AG04449 (cell line): ENCODE measurements around the gene NOVA1.

Experiments used
- CTCF ChIA-PET: fragments of 350-600 bp; formaldehyde crosslinking; extraction: SDS; loops from one replicate; lab custom pipeline; 2021; ENCODE audit warnings: antibody characterized with exemption; lab: Yijun Ruan, JAX
- POLR2A ChIA-PET: fragments of 400-600, 350-600 bp; formaldehyde crosslinking; extraction: SDS; loops from one replicate; lab custom pipeline; 2020; ENCODE audit warnings: antibody characterized with exemption, inconsistent platforms; lab: Yijun Ruan, JAX
- DNase-seq: peaks from one replicate; pipeline ENCODE4 v3.0.0-alpha.2; 2010; ENCODE audit warnings: low read depth, low spot score
- H3K4me3 ChIP-seq: 2 replicates; pipeline ENCODE4 v1.5.1; 2011; ENCODE audit warnings: low read depth, mild to moderate bottlenecking, control low read depth, low read length
- TF ChIP-seq, protein P1 (sequence below): IDR thresholded peaks from one replicate; pipeline ENCODE4 v1.5.1; 2011; ENCODE audit warnings: mild to moderate bottlenecking, moderate library complexity, low read length, control low read depth, inconsistent platforms; ENCODE audit not compliant: insufficient read depth; ENCODE audit errors: missing control alignments

The NOVA1 gene

DNA sequence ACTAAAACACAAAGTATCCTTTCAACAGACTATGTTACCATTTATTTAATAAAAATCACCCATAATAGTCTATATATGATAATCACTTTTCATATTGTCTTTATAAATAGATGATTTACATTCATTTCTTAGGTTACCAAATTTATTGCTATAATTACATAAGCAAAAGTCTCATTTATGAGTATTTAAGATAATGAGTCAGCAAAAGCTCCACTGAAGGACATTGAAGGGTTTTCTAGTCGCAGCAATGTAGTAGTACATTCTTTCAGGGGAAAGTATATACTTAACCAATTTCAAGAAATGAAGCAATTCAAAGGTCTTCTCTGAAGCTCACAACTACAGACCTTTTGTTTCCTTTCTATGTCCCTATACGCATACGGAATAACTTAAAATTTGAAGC, 110.9 kb downstream of the NOVA1 start:
- POLR2A ChIA-PET: no interaction called here
- CTCF ChIA-PET: no interaction called here
- H3K4me3 ChIP-seq: no peak overlapping the region
- TF ChIP-seq, protein P1, sequence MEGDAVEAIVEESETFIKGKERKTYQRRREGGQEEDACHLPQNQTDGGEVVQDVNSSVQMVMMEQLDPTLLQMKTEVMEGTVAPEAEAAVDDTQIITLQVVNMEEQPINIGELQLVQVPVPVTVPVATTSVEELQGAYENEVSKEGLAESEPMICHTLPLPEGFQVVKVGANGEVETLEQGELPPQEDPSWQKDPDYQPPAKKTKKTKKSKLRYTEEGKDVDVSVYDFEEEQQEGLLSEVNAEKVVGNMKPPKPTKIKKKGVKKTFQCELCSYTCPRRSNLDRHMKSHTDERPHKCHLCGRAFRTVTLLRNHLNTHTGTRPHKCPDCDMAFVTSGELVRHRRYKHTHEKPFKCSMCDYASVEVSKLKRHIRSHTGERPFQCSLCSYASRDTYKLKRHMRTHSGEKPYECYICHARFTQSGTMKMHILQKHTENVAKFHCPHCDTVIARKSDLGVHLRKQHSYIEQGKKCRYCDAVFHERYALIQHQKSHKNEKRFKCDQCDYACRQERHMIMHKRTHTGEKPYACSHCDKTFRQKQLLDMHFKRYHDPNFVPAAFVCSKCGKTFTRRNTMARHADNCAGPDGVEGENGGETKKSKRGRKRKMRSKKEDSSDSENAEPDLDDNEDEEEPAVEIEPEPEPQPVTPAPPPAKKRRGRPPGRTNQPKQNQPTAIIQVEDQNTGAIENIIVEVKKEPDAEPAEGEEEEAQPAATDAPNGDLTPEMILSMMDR: no peak
- DNase-seq: no peak

DNA sequence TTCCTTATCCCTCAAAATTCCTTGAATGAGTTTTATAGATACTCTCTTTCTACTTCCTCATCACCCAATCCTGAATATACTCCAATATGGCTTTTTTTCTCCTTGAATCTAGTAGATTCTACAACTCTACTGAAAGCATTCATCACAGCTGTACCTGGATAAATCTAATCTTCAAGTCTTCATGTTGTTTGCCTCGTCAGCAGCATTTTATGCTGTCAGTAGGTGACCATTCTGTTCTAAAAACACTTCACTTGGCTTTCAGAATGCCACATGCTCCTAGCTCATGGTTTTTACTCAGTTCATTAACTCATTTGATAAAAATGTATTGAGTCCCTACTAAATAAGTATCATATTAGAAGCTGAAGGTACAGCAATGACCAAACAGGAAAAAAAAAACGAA, 113.3 kb downstream of the NOVA1 start:
- POLR2A ChIA-PET: no interaction called here
- DNase-seq: no peak
- no peak overlapping the region for H3K4me3 ChIP-seq
- CTCF ChIA-PET: no interaction called here
- TF ChIP-seq, protein P1: no peak

DNA sequence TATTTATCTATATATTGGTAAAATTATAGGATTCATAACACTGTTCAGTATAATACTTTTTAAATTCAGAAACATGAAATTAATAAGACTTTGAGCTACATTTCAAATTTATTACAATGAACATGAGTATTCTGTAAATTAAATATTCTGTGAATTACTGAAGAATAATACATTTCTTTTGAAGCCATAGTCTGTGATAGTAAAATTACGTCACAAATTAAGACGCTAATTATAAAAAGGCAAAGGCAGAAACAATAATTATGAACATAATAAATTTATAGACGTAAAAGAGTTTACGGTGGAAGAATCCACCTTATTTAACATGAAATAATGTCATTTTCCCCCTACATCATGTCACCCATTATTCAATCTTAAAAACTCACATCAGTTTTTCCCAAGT, 118.9 kb downstream of the NOVA1 start:
- CTCF ChIA-PET: no interaction called here
- POLR2A ChIA-PET: no interaction called here
- no peak for DNase-seq
- H3K4me3 ChIP-seq: no peak overlapping the region
- TF ChIP-seq, protein P1: no peak

DNA sequence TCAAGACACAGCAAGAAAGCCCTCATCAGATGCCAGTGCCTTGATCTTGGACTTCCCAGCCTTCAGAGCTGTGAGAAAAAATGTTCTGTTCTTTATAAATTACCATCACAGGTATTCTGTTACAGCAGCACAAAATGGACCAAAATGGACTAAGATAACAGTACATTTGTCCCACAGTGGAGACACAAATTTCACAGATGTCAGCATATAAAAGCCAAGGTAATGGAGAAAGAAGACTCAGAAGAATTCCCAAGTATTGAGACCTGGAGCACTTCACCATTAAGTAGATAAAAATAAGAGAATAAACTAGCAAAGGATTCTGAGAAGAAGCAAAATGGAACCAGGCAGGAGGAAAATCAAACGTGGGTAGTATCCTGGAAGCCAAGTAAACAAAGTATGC, 131.0 kb downstream of the NOVA1 start:
- TF ChIP-seq, protein P1: no peak
- no peak for DNase-seq
- POLR2A ChIA-PET: no interaction called here
- H3K4me3 ChIP-seq: no peak overlapping the region
- CTCF ChIA-PET: no interaction called here

DNA sequence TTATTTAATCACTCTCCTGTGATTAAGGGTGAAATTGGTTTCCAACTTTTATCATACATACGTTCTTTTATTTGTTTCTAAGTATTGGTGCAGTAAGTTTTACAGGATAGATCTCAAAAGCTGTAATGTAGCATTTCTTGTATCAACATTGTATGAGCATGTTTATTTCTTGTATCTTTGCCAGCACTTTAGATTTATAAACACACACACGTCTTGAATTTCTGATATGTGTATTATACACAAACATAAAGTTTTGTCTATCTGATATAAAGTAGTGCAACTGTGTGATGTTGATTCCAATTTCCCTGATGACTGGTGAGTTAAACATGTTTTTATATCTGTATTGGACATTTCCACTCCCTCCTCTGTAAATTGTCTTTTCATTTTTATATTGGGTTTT, 134.7 kb downstream of the NOVA1 start:
- DNase-seq: no peak
- ChIA-PET POLR2A (no interaction called here), CTCF (no interaction called here)
- no peak overlapping the region for H3K4me3 ChIP-seq
- TF ChIP-seq, protein P1: no peak

DNA sequence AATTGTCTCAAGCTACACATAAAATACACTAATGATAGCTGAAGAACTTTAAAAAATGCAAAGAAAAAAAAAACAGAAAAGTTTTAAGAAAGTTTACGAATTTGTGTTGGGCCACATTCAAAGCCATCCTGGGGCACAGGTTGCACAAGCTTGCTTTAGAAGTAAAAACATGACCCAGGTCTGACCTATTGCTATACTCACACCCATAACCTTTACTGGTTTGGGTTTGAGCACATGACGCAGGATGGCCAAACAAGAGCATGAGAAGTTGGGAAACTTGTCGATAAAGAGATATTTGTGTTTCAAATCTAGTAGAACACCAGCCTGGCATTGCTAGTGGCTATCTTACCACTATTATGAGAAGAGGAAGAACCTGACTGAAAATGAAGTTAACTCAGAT, 143.7 kb downstream of the NOVA1 start:
- ChIA-PET CTCF (no interaction called here), POLR2A (no interaction called here)
- no peak for DNase-seq
- TF ChIP-seq, protein P1: no peak
- H3K4me3 ChIP-seq: no peak overlapping the region
